GM13976 (cell line): ENCODE data around the gene CFAP92.

Source experiments
- DNase-seq: peaks from one replicate; pipeline ENCODE4 v3.0.0; 2012; ENCODE audit warnings: low spot score
- in situ Hi-C: fragments of 300-500 bp; cut with MboI; formaldehyde crosslinking; loops from one replicate; pipeline ENCODE4 v1.12.0; 2022; ENCODE audit warnings: low sequenced_read_pairs, mixed read lengths, inconsistent platforms; ENCODE audit not compliant: unreplicated experiment
- TF ChIP-seq, protein P1 (sequence below): IDR thresholded peaks from 2 replicates; pipeline ENCODE4 v1.5.1; 2012; ENCODE audit warnings: borderline replicate concordance, mild to moderate bottlenecking; ENCODE audit not compliant: insufficient read depth; ENCODE audit errors: extremely low read depth, missing control alignments, control extremely low read depth

Gene CFAP92

DNA sequence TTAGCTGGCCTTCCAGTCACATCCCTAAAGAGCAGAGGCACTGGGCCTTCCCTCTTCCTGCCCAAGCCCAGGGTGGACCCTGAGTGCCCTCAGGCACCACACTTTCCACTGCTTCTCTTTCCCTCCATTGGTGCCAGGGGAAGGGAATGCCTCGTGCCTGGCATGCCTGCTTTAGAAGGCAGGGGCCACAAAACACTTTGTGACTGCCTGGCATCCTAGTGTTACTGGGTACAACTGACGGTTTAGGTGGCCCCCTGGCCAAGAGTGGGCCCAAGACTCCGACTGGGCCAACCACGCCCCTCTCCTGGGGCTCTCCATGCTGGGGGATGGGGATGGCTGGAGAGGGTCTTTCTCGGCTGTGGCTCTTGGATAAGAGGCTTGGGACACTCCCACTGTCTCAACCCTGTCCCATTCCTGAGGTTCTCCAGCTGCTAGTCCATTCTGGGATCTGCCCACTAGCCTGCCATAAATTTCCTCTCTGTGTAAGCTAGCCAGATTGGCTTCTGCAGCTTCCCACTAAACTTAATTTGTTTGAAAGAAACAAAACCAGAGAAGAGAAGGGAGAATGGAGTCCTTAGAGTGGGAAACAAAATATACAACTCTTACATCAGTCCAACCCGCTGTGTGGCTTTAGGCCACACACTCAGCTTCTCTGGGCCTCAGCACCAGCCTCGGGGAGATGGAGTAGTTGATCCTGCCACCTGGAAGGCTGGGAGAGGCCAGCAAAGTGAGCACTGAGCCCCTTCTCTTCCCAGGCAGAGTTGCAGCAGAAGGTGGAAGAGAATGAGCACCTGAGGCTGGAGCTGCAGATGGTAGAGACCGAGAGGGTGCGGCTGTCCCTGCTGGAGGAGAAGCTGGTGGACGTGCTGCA is 42.6 kb upstream of the CFAP92 start:
- no peak for DNase-seq
- in situ Hi-C loops, result no loop called here
- TF ChIP-seq, protein P1, sequence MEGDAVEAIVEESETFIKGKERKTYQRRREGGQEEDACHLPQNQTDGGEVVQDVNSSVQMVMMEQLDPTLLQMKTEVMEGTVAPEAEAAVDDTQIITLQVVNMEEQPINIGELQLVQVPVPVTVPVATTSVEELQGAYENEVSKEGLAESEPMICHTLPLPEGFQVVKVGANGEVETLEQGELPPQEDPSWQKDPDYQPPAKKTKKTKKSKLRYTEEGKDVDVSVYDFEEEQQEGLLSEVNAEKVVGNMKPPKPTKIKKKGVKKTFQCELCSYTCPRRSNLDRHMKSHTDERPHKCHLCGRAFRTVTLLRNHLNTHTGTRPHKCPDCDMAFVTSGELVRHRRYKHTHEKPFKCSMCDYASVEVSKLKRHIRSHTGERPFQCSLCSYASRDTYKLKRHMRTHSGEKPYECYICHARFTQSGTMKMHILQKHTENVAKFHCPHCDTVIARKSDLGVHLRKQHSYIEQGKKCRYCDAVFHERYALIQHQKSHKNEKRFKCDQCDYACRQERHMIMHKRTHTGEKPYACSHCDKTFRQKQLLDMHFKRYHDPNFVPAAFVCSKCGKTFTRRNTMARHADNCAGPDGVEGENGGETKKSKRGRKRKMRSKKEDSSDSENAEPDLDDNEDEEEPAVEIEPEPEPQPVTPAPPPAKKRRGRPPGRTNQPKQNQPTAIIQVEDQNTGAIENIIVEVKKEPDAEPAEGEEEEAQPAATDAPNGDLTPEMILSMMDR, result no peak

DNA sequence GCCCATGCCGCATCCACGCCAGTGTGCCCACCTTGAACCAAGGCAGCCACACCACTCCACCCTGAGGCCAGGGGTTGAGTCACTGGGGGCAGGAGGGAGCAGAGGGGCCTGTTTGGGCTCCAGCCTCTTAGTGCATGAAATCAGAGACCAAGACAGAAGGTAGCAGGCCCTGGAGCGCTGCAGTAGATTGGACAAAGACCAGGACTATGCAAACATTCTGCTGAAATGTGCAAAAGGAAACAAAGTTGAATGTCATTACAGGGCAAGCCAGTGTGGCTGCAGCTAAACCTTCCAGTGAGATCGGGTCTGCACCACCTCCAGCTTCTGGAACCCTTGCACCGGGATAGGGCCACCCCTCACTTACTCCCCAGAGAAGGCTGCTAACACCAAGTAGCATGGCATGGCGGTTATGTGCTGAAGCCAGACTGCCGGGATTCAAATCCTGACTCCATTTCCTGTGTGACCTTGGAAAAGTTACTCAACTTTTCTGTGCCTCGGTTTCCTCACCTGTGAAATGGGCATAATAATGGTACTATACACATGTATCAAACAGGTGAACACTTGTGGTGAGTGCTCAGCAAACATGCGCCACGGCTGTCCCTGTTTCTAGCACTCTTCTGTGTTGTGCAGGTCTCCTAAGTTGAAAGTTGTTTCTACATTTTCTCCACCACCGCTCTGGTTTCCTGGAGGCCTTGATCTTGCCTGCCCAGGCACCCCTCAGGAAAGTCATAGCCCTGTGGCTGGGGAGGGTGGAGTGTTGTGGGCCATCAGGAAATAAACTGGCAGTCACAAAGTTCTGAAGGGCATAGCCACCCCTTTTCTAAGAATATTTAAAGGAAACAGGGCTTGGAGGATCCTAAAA is 41.7 kb upstream of the CFAP92 start:
- in situ Hi-C loops, result no loop called here
- TF ChIP-seq, protein P1, result no peak
- no peak for DNase-seq

DNA sequence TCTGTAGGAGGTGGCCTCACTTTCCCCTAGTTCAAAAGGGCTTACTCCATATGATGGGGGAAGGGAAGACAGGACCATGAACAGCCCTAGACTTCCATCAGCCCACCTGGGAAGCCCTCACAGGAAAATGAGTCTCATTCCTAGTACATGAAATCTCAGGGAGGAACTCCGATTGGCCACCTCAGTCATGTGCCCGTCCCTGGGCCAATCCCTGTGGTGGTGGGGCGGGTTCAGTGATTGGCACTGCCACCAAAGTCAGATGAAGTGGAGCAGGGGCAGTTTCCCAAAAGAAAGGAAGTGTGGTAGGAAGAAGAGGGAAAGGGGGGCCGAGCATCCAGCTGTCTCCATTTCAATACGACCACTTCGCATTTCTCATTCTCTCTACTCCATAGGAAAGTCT is 40.8 kb upstream of the CFAP92 start:
- DNase-seq, result no peak
- in situ Hi-C loops, result no loop called here

DNA sequence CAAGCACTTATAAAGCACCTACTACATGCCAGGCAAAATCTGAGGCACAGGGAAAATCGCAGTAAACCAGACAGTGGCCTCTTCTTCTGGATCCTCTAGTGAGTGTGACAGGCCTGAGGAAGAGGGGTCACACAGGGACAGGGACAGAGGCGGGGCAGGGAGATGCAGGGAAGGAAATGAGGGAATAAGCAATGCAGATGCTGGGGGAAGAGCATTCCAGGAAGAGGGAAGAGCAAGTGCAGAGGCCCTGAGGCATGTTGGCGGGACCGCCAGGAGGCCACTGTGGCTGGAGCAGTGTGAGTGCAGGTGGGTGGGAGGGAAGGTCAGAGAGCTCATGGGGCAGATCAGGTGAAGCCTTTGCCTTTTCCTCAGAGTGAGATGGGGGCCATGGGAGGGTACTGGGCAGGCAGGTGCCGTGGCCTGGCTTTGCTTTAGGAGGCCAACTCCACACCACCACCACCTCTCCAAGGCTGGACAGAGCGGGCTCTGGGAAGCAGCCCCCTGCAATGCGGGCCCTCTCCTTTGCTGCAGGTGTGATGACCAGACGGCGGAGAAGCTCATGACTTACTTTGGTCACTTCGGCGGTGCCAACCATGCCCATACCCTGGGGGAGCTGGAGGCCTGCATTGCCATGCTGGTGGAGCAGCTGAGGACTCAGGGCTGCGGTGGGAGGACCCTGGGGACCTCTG is 39.9 kb upstream of the CFAP92 start:
- DNase-seq, result no peak
- TF ChIP-seq, protein P1, result no peak
- in situ Hi-C loops, result no loop called here

More for the DNA sequence above, 40.8 kb upstream of the CFAP92 start:
- TF ChIP-seq, protein P1, result no peak

DNA sequence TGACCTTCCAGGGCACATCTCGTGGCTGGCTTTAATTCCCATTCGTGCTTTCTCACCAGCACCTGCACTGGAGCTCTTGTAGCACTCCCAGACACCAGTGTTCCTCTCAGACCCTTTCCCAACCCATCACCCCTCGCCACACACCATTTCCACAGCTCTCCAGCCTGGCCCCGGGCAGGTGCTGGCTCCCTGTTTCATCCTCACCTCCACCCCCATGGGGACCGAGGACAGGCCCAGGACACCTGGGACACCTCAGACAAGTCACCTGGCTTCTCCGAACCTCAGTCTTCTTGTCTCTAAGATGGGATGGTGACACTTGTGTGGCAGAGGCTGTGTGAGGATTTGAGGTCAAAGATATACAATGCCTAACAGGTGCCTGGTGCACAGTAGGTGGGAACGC is 39.3 kb upstream of the CFAP92 start:
- TF ChIP-seq, protein P1, result no peak
- in situ Hi-C loops, result no loop called here
- no peak for DNase-seq

DNA sequence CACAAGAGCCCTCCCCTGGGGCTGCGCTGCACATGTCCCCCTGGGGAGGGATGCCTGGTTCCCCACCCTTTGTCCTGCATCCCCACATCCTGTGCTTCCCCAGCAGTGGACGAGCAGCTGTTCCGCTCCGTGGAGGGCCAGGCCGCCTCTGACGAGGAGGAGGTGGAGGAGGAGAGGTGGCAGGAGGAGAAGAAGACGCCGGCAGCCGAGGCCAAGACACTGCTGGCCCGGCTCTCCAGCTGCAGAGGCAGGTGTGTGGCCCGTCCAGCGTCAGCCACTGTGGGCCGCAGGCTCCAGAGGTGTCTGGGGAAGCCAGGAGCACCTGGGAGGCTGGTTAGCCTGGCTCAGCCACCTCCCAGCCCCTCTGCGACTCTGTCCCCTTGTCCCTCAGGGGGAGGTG is 38.8 kb upstream of the CFAP92 start:
- DNase-seq, result no peak
- TF ChIP-seq, protein P1, result no peak
- in situ Hi-C loops, result no loop called here
